ENCODE measurements around the gene EEF1AKMT3. TPM values are rescaled to one million over a fixed set of nuclear protein-coding genes. Genes with fewer than 3 reads are reported as not detected.
A peak's percentile ranks its signal among the peaks of the same experiment; 100 is the strongest.

Gene EEF1AKMT3
- total and polyA plus RNA-seq, 9 of the 15 experiments (the other 6 are each of a cell fraction or from before 2014, with no cell fraction given) = 4.1 to 17.2 (median 7.9) TPM

GRCh38 chr12:57771236-57771872 lies 1.1 kb upstream of the EEF1AKMT3 start (continued):
- TF ChIP-seq MNT (conservative IDR thresholded peaks at IDR 0.05) = no peak
- TF ChIP-seq ARNT (IDR thresholded peaks at IDR 0.05) = 0 out of 4 replicates have a peak, but pooled peaks of 1 of the 2 experiments have one; percentile 43
- TF ChIP-seq MLLT1 (IDR thresholded peaks at IDR 0.05) = peak in 1 of 2 experiments; percentile 15; a peak in 1 of 4 replicates
- TF ChIP-seq SP2 (IDR thresholded peaks at IDR 0.05; ENCODE audit: extremely low read depth, low read depth, low read length, poor library complexity, severe bottlenecking) = no peak
- no peak for TF ChIP-seq ZNF212 (CRISPR knock-in tag; IDR thresholded peaks at IDR 0.05)
- TF ChIP-seq CCNT2 (IDR thresholded peaks at IDR 0.05; ENCODE audit: borderline replicate concordance, extremely low read depth, insufficient read length, low read depth, low read length) = peak; percentile 9
- TF ChIP-seq BCLAF1 (IDR thresholded peaks at IDR 0.05; ENCODE audit: borderline replicate concordance in 1 of 2, control insufficient read depth in 1 of 2, low read depth in 2 of 2, low read length in 1 of 2) = no peak

All from K562 (cell line).